ENCODE data around the gene HMOX2.

The HMOX2 gene

DNA sequence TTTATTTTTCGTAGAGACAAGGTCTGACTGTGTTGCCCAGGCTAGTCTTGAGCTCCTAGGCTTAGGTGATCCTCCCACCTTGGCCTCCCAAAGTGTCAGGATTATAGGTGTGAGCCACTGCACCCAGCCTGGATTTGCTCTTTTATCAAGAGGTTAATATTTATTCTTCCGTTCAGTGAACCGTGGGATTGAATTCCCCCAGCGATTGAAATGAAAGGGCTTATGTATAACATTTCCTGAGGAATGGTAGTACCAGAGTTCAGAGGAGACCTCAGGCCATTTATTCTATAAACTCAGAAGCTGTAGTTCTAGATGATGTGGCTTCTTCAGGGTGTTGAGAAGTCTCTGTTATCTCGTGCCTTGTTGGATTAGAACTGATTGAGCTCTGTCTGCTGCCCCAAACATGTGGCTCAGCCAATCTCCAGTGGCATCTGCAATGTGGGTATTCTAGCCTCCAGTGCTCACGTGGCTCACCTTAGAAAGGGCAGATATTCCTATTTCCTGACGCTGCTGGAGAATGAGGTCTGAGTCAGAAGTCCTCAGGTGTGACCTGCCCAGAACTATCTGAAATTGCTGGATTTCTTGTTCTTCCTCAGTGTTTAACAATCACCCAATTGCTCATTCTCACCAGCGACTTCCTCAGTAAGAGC is 22.5 kb downstream of the HMOX2 start:
- H3K36me3 ChIP-seq (ENCODE audit: insufficient read depth, low read length): peaks cover 8% of the 10 kb centered on the region; the same call in 1 of the 2 replicates
- H4K20me1 ChIP-seq (ENCODE audit: insufficient read depth, low read length): peaks cover 27% of the 10 kb centered on the region; the same call in 1 of the 2 replicates
- H3K79me2 ChIP-seq (ENCODE audit: insufficient read depth, low read length): peaks cover 26% of the 10 kb centered on the region; the same call in 1 of the 2 replicates
- H3K4me1 ChIP-seq (ENCODE audit: insufficient read depth, low read length): no peaks in the 10 kb centered on the region
- no peaks in the 10 kb centered on the region for H3K9me3 ChIP-seq (ENCODE audit: insufficient read depth, low read length, severe bottlenecking)
- H3K4me2 ChIP-seq (ENCODE audit: insufficient read depth, low read length): no peak overlapping the region
- ATAC-seq (ENCODE audit: insufficient read depth, low read depth) (no peak), DNase-seq (no peak)
- TF ChIP-seq, protein P1, sequence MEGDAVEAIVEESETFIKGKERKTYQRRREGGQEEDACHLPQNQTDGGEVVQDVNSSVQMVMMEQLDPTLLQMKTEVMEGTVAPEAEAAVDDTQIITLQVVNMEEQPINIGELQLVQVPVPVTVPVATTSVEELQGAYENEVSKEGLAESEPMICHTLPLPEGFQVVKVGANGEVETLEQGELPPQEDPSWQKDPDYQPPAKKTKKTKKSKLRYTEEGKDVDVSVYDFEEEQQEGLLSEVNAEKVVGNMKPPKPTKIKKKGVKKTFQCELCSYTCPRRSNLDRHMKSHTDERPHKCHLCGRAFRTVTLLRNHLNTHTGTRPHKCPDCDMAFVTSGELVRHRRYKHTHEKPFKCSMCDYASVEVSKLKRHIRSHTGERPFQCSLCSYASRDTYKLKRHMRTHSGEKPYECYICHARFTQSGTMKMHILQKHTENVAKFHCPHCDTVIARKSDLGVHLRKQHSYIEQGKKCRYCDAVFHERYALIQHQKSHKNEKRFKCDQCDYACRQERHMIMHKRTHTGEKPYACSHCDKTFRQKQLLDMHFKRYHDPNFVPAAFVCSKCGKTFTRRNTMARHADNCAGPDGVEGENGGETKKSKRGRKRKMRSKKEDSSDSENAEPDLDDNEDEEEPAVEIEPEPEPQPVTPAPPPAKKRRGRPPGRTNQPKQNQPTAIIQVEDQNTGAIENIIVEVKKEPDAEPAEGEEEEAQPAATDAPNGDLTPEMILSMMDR (IDR thresholded peaks at IDR 0.05; ENCODE audit: borderline replicate concordance, extremely low read depth, low read length, poor library complexity, severe bottlenecking): no peak
- TF ChIP-seq EZH2 (IDR thresholded peaks at IDR 0.05; ENCODE audit: borderline replicate concordance, low read depth, low read length, severe bottlenecking): no peak
- no peak overlapping the region for H3K4me3 ChIP-seq (ENCODE audit: low read depth in 1 of 2, low read length in 2 of 2)
- H3K9ac ChIP-seq (ENCODE audit: low read depth, low read length): no peak overlapping the region
- H3K27me3 ChIP-seq (ENCODE audit: insufficient read depth, low read length, poor library complexity): no peaks in the 10 kb centered on the region
- no peak overlapping the region for H3K27ac ChIP-seq (ENCODE audit: low read length)
- H2AFZ ChIP-seq (ENCODE audit: low read depth, low read length): no peak overlapping the region

DNA sequence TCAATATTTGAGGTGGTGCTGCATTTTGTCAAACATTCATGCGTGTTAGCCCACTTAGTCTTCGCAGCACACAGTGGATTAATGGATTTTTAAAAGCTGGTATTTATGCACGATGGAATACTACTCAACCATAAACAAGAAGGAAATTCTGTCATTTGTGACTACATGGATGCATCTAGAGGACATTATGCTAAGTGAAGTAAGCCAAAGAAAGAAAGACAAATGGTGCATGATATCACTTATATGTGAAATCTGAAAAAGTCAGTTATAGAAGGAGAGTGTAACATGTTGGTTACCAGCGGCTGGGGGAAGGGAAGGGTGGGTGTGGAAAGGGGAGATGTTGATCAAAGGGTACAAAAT is 23.0 kb downstream of the HMOX2 start:
- H3K4me2 ChIP-seq (ENCODE audit: insufficient read depth, low read length): no peak overlapping the region
- H3K27ac ChIP-seq (ENCODE audit: low read length): no peak overlapping the region
- no peaks in the 10 kb centered on the region for H3K27me3 ChIP-seq (ENCODE audit: insufficient read depth, low read length, poor library complexity)
- ATAC-seq (ENCODE audit: insufficient read depth, low read depth): no peak
- no peak overlapping the region for H2AFZ ChIP-seq (ENCODE audit: low read depth, low read length)
- no peak overlapping the region for H3K9ac ChIP-seq (ENCODE audit: low read depth, low read length)
- H3K4me1 ChIP-seq (ENCODE audit: insufficient read depth, low read length): no peaks in the 10 kb centered on the region
- H3K4me3 ChIP-seq (ENCODE audit: low read depth in 1 of 2, low read length in 2 of 2): no peak overlapping the region
- DNase-seq: no peak
- H3K36me3 ChIP-seq (ENCODE audit: insufficient read depth, low read length): peaks cover 8% of the 10 kb centered on the region; the same call in 1 of the 2 replicates
- peaks cover 29% of the 10 kb centered on the region; the same call in 1 of the 2 replicates for H3K79me2 ChIP-seq (ENCODE audit: insufficient read depth, low read length)
- H3K9me3 ChIP-seq (ENCODE audit: insufficient read depth, low read length, severe bottlenecking): no peaks in the 10 kb centered on the region
- TF ChIP-seq, protein P1 (IDR thresholded peaks at IDR 0.05; ENCODE audit: borderline replicate concordance, extremely low read depth, low read length, poor library complexity, severe bottlenecking): no peak
- TF ChIP-seq EZH2 (IDR thresholded peaks at IDR 0.05; ENCODE audit: borderline replicate concordance, low read depth, low read length, severe bottlenecking): no peak
- H4K20me1 ChIP-seq (ENCODE audit: insufficient read depth, low read length): peaks cover 27% of the 10 kb centered on the region; the same call in 1 of the 2 replicates

DNA sequence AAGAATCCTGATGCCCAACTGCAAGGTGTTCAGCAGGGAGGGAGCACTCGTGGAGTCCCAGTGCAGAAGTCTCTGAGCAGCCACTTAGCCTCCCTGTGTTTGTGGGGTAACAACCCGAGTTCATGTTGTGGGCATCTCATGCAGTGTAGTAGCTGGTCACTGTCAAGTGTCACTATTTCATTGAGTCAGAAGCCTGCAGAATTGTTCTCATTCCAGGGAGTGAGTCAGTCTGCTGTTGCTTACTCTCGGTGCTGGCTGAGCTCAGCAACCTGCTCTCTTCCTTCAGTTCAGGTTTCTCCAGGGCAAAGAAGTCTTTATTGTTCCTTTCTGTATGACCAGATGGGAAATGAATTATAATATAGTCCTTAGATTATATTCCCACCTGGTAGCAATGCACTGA is 24.1 kb downstream of the HMOX2 start:
- TF ChIP-seq EZH2 (IDR thresholded peaks at IDR 0.05; ENCODE audit: borderline replicate concordance, low read depth, low read length, severe bottlenecking): no peak
- TF ChIP-seq, protein P1 (IDR thresholded peaks at IDR 0.05; ENCODE audit: borderline replicate concordance, extremely low read depth, low read length, poor library complexity, severe bottlenecking): no peak
- no peaks in the 10 kb centered on the region for H3K9me3 ChIP-seq (ENCODE audit: insufficient read depth, low read length, severe bottlenecking)
- peaks cover 9% of the 10 kb centered on the region; the same call in 1 of the 2 replicates for H3K36me3 ChIP-seq (ENCODE audit: insufficient read depth, low read length)
- no peak overlapping the region for H2AFZ ChIP-seq (ENCODE audit: low read depth, low read length)
- H3K4me3 ChIP-seq (ENCODE audit: low read depth in 1 of 2, low read length in 2 of 2): no peak overlapping the region
- no peak for DNase-seq
- no peak overlapping the region for H3K27ac ChIP-seq (ENCODE audit: low read length)
- peaks cover 25% of the 10 kb centered on the region for H4K20me1 ChIP-seq (ENCODE audit: insufficient read depth, low read length)
- no peaks in the 10 kb centered on the region for H3K27me3 ChIP-seq (ENCODE audit: insufficient read depth, low read length, poor library complexity)
- no peak overlapping the region for H3K9ac ChIP-seq (ENCODE audit: low read depth, low read length)
- ATAC-seq (ENCODE audit: insufficient read depth, low read depth): no peak
- H3K4me1 ChIP-seq (ENCODE audit: insufficient read depth, low read length): no peaks in the 10 kb centered on the region
- H3K4me2 ChIP-seq (ENCODE audit: insufficient read depth, low read length): no peak overlapping the region
- peaks cover 20% of the 10 kb centered on the region; the same call in 1 of the 2 replicates for H3K79me2 ChIP-seq (ENCODE audit: insufficient read depth, low read length)

Measured in DND-41 (cell line).